HepG2 (cell line): Measurements from ENCODE around the gene MFAP1. TPM values are rescaled to one million over a fixed set of nuclear protein-coding genes. Genes with fewer than 3 reads are reported as not detected.

ENCODE experiments used
- ATF7-NPFF ChIP-seq: sonication (generic); formaldehyde crosslinking; IDR thresholded peaks from 2 replicates; pipeline ENCODE4 v1.8.1; 2023; ENCODE audit warnings: mild to moderate bottlenecking, low read depth, missing genetic modification reagents, moderate library complexity
- CEBPG ChIP-seq: IDR thresholded peaks from 2 replicates; pipeline ENCODE4 v1.6.1; 2016
- GATAD2A ChIP-seq: IDR thresholded peaks from 2 replicates; pipeline ENCODE4 v1.6.1; 2016
- KDM1A ChIP-seq: IDR thresholded peaks from 2 replicates; pipeline ENCODE4 v1.6.1; 2016; ENCODE audit warnings: missing compliant biosample characterization
- KDM4B ChIP-seq: sonication (generic); formaldehyde crosslinking; IDR thresholded peaks from 2 replicates; pipeline ENCODE4 v1.4.0; 2020; ENCODE audit warnings: missing genetic modification reagents
- LCORL ChIP-seq, 2 experiments: fragments of 450-650 bp in 1 of 2; sonication (generic) in 1 of 2; formaldehyde crosslinking in 1 of 2; IDR thresholded peaks; 2 replicates each; pipeline versions ENCODE4 v1.5.0 to v1.6.1; 2017 to 2020; ENCODE audit warnings: antibody characterized with exemption in 1 of 2, missing genetic modification reagents in 1 of 2
- RAD21 ChIP-seq: fragments of 450-650 bp; formaldehyde crosslinking; IDR thresholded peaks from 2 replicates; pipeline ENCODE4 v1.5.0; 2020; ENCODE audit warnings: mild to moderate bottlenecking
- SP140L ChIP-seq: sonication (generic); formaldehyde crosslinking; IDR thresholded peaks from 2 replicates; pipeline ENCODE4 v1.4.0; 2020; ENCODE audit warnings: missing genetic modification reagents, borderline replicate concordance
- XRCC5 ChIP-seq: fragments of 200-400 bp; formaldehyde crosslinking; optimal IDR thresholded peaks from 2 replicates; pipeline ENCODE3; 2017; ENCODE audit warnings: mild to moderate bottlenecking, low read length
- ZKSCAN8 ChIP-seq: IDR thresholded peaks from 2 replicates; pipeline ENCODE4 v1.6.1; 2016; ENCODE audit warnings: borderline replicate concordance, missing genetic modification reagents, missing compliant biosample characterization
- ZNF350 ChIP-seq: sonication (generic); formaldehyde crosslinking; IDR thresholded peaks from 2 replicates; pipeline ENCODE4 v1.4.0; 2020; ENCODE audit warnings: mild to moderate bottlenecking, low read depth, missing genetic modification reagents, borderline replicate concordance
- polyA plus RNA-seq, 8 experiments: library from polyadenylated mRNA; depleted of rRNA in 3 of 8; stranded (reverse) in 7 of 8; unstranded in 1 of 8; fragments of >200 nt; fragmentation: Illumina TruSeq in 4 of 8; extraction: Trizol in 4 of 8; gene quantifications; 2 replicates each; pipeline versions ENCODE4 v1.2.1 to v1.2.3, GENCODE V29; 2011 to 2016; ENCODE audit warnings: low read depth in 4 of 8, missing spikeins in 1 of 8, mixed read lengths in 1 of 8; ENCODE audit not compliant: insufficient read depth in 1 of 8
- total RNA-seq, 5 experiments: library from RNA; depleted of rRNA; stranded (reverse); fragments of >200 nt; fragmentation: Illumina TruSeq; extraction: Trizol; gene quantifications; 2 replicates each; pipeline ENCODE4 v1.2.3, GENCODE V29; 2016; ENCODE audit warnings: low read depth in 1 of 5
- TF ChIP-seq, protein P1 (sequence below): sonication (generic); formaldehyde crosslinking; IDR thresholded peaks from 2 replicates; pipeline ENCODE4 v1.5.1; 2020; ENCODE audit warnings: mild to moderate bottlenecking, moderate library complexity, missing genetic modification reagents
- TF ChIP-seq, protein P2 (sequence below): sonication (generic); formaldehyde crosslinking; IDR thresholded peaks from 2 replicates; pipeline ENCODE4 v1.5.0; 2020; ENCODE audit warnings: mild to moderate bottlenecking, missing genetic modification reagents
- TF ChIP-seq, protein P3 (sequence below): sonication (generic); formaldehyde crosslinking; IDR thresholded peaks from 2 replicates; pipeline ENCODE4 v1.5.0; 2020; ENCODE audit warnings: missing genetic modification reagents
- TF ChIP-seq, protein P4 (sequence below): sonication (generic); formaldehyde crosslinking; IDR thresholded peaks from 2 replicates; pipeline ENCODE4 v1.4.0; 2020; ENCODE audit warnings: mild to moderate bottlenecking, low read depth, missing genetic modification reagents
- TF ChIP-seq, protein P5 (sequence below): IDR thresholded peaks from 2 replicates; pipeline ENCODE4 v1.6.1; 2016; ENCODE audit warnings: missing genetic modification reagents, missing compliant biosample characterization
- TF ChIP-seq, protein P6 (sequence below): sonication (generic); formaldehyde crosslinking; IDR thresholded peaks from 2 replicates; pipeline ENCODE4 v1.4.0; 2020; ENCODE audit warnings: missing genetic modification reagents
- TF ChIP-seq, protein P7 (sequence below): IDR thresholded peaks from 2 replicates; pipeline ENCODE4 v1.6.1; 2016; ENCODE audit warnings: missing compliant biosample characterization, missing genetic modification reagents, borderline replicate concordance

MFAP1 gene
- total and polyA plus RNA-seq, 2 of the 13 experiments (the other 11 are each of a cell fraction or from before 2014, with no cell fraction given) = 11.8 to 39.5 TPM

DNA sequence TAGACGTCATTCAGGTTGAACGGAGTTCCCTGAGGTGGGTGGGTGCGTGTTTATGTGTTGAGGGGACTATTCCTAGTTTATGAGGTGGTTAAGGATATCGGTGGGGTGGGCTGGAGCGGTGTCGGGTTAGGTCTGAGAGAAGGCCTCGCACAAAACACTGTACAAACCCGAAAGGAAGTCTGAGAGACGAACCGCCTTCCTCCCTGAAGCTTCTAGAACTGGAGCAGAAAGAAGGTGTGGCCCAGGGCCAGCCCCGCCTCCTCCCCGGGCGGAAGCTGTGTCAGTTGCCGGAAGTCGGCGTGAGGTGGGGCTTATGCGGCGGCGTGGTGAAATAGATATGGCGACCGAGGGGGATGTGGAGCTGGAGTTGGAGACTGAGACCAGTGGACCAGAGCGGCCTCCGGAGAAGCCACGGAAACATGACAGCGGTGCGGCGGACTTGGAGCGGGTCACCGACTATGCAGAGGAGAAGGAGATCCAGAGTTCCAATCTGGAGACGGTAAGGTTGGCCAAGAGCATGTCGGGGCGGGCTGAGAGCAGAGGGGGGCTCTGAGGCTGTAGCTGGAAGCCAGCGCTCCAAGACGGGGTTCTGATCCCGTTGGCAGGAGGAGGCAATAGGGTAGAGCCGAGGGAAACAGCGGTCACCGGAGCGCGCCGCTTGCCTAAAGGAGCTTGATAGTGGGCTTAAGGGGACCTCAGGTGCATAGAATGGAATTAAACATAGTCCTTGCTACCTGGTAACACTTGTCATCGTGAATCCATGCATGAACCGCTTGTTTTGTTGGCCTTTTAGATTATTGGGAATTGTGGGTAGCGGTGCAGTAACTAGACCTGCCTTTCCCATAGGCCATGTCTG is 24.0 kb downstream of the MFAP1 start, which contains the start of gene HYPK (continued):
- TF ChIP-seq, protein P1, sequence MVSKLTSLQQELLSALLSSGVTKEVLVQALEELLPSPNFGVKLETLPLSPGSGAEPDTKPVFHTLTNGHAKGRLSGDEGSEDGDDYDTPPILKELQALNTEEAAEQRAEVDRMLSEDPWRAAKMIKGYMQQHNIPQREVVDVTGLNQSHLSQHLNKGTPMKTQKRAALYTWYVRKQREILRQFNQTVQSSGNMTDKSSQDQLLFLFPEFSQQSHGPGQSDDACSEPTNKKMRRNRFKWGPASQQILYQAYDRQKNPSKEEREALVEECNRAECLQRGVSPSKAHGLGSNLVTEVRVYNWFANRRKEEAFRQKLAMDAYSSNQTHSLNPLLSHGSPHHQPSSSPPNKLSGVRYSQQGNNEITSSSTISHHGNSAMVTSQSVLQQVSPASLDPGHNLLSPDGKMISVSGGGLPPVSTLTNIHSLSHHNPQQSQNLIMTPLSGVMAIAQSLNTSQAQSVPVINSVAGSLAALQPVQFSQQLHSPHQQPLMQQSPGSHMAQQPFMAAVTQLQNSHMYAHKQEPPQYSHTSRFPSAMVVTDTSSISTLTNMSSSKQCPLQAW (CRISPR knock-in tag) = peak; percentile 75
- TF ChIP-seq XRCC5 = peak; percentile 17
- peak; percentile 21; the same call in 1 of the 2 replicates for TF ChIP-seq CEBPG (CRISPR knock-in tag)
- TF ChIP-seq, protein P2, sequence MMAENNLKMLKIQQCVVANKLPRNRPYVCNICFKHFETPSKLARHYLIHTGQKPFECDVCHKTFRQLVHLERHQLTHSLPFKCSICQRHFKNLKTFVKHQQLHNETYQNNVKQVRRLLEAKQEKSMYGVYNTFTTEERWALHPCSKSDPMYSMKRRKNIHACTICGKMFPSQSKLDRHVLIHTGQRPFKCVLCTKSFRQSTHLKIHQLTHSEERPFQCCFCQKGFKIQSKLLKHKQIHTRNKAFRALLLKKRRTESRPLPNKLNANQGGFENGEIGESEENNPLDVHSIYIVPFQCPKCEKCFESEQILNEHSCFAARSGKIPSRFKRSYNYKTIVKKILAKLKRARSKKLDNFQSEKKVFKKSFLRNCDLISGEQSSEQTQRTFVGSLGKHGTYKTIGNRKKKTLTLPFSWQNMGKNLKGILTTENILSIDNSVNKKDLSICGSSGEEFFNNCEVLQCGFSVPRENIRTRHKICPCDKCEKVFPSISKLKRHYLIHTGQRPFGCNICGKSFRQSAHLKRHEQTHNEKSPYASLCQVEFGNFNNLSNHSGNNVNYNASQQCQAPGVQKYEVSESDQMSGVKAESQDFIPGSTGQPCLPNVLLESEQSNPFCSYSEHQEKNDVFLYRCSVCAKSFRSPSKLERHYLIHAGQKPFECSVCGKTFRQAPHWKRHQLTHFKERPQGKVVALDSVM (CRISPR knock-in tag) = no peak
- TF ChIP-seq, protein P3, sequence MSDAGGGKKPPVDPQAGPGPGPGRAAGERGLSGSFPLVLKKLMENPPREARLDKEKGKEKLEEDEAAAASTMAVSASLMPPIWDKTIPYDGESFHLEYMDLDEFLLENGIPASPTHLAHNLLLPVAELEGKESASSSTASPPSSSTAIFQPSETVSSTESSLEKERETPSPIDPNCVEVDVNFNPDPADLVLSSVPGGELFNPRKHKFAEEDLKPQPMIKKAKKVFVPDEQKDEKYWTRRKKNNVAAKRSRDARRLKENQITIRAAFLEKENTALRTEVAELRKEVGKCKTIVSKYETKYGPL = no peak
- TF ChIP-seq GATAD2A = no peak; the same call in 1 of the 2 replicates
- TF ChIP-seq SP140L (CRISPR knock-in tag) = 0 out of 2 replicates have a peak, but pooled peaks have one; percentile 31
- TF ChIP-seq, protein P4, sequence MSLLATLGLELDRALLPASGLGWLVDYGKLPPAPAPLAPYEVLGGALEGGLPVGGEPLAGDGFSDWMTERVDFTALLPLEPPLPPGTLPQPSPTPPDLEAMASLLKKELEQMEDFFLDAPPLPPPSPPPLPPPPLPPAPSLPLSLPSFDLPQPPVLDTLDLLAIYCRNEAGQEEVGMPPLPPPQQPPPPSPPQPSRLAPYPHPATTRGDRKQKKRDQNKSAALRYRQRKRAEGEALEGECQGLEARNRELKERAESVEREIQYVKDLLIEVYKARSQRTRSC = no peak
- TF ChIP-seq, protein P5, sequence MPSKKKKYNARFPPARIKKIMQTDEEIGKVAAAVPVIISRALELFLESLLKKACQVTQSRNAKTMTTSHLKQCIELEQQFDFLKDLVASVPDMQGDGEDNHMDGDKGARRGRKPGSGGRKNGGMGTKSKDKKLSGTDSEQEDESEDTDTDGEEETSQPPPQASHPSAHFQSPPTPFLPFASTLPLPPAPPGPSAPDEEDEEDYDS (CRISPR knock-in tag) = peak; percentile 65
- TF ChIP-seq KDM1A = no peak
- TF ChIP-seq ZNF350 (CRISPR knock-in tag) = peak; percentile 37; the same call in 1 of the 2 replicates
- TF ChIP-seq, protein P6, sequence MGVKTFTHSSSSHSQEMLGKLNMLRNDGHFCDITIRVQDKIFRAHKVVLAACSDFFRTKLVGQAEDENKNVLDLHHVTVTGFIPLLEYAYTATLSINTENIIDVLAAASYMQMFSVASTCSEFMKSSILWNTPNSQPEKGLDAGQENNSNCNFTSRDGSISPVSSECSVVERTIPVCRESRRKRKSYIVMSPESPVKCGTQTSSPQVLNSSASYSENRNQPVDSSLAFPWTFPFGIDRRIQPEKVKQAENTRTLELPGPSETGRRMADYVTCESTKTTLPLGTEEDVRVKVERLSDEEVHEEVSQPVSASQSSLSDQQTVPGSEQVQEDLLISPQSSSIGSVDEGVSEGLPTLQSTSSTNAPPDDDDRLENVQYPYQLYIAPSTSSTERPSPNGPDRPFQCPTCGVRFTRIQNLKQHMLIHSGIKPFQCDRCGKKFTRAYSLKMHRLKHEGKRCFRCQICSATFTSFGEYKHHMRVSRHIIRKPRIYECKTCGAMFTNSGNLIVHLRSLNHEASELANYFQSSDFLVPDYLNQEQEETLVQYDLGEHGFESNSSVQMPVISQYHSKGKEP (CRISPR knock-in tag) = 0 out of 2 replicates have a peak, but pooled peaks have one; percentile 20
- peak; percentile 4; the same call in 1 of the 2 replicates for TF ChIP-seq RAD21
- peak; percentile 56; the same call in 1 of the 2 replicates for TF ChIP-seq KDM4B (CRISPR knock-in tag)
- TF ChIP-seq ATF7-NPFF (CRISPR knock-in tag) = peak; percentile 68; the same call in 1 of the 2 replicates
- no peak for TF ChIP-seq LCORL (IDR thresholded peaks at IDR 0.05)
- no peak for TF ChIP-seq LCORL (CRISPR knock-in tag; IDR thresholded peaks at IDR 0.05)
- TF ChIP-seq ZKSCAN8 (CRISPR knock-in tag) = 0 out of 2 replicates have a peak, but pooled peaks have one; percentile 27
- TF ChIP-seq, protein P7, sequence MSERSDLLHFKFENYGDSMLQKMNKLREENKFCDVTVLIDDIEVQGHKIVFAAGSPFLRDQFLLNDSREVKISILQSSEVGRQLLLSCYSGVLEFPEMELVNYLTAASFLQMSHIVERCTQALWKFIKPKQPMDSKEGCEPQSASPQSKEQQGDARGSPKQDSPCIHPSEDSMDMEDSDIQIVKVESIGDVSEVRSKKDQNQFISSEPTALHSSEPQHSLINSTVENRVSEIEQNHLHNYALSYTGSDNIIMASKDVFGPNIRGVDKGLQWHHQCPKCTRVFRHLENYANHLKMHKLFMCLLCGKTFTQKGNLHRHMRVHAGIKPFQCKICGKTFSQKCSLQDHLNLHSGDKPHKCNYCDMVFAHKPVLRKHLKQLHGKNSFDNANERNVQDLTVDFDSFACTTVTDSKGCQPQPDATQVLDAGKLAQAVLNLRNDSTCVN = no peak
